K562 (cell line): ENCODE results near the gene PLEKHO2. TPM values are rescaled to one million over a fixed set of nuclear protein-coding genes. Genes with fewer than 3 reads are reported as not detected.

Experiments
- ATF3 ChIP-seq, 2 experiments: fragments of 450-650 bp in 1 of 2; sonication (generic) in 1 of 2; formaldehyde crosslinking in 1 of 2; IDR thresholded peaks in 1 of 2; conservative IDR thresholded peaks in 1 of 2; 2 replicates each; pipeline versions ENCODE4 v1.6.1 to v1.8.1; 2016 to 2023; ENCODE audit warnings: mild to moderate bottlenecking in 2 of 2, moderate library complexity in 2 of 2, inconsistent platforms in 1 of 2, missing genetic modification reagents in 1 of 2
- E2F6 ChIP-seq, 2 experiments: IDR thresholded peaks; 2 replicates each; pipeline ENCODE4 v1.6.1; 2011; ENCODE audit warnings: borderline replicate concordance in 1 of 2, control low read depth in 1 of 2, low read depth in 1 of 2, low read length in 1 of 2, mild to moderate bottlenecking in 1 of 2, mixed read lengths in 1 of 2, moderate library complexity in 1 of 2; ENCODE audit not compliant: insufficient read depth in 1 of 2, insufficient read length in 1 of 2, poor library complexity in 1 of 2, severe bottlenecking in 1 of 2; ENCODE audit errors: extremely low read depth in 1 of 2
- EGR1 ChIP-seq: fragments of 450-650 bp; conservative IDR thresholded peaks from 2 replicates; pipeline ENCODE4 v1.6.1; 2017; ENCODE audit warnings: mild to moderate bottlenecking
- ELF1 ChIP-seq: fragments of 200-800 bp; sonication (Bioruptor generic); IDR thresholded peaks from 2 replicates; pipeline ENCODE4 v1.6.1; 2016; ENCODE audit warnings: missing genetic modification characterization, missing compliant biosample characterization
- HNRNPLL ChIP-seq: fragments of 200-400 bp; formaldehyde crosslinking; IDR thresholded peaks from 2 replicates; pipeline ENCODE4 v1.6.1; 2017; ENCODE audit warnings: low read length, low read depth, mild to moderate bottlenecking; ENCODE audit not compliant: poor library complexity, severe bottlenecking
- JUN ChIP-seq, 2 experiments: sonication (generic) in 1 of 2; formaldehyde crosslinking in 1 of 2; IDR thresholded peaks; 2 replicates each; pipeline versions ENCODE4 v1.6.1 to v1.8.0; 2012 to 2022; ENCODE audit warnings: borderline replicate concordance in 2 of 2, mild to moderate bottlenecking in 2 of 2, improper control_type of control experiment in 1 of 2, low read depth in 1 of 2, low read length in 1 of 2, missing genetic modification reagents in 1 of 2
- NONO ChIP-seq, 2 experiments: fragments of 200-400 bp in 1 of 2; fragments of 450-650 bp in 1 of 2; formaldehyde crosslinking in 1 of 2; IDR thresholded peaks; 2 replicates each; pipeline ENCODE4 v1.6.1; 2017; ENCODE audit warnings: low read depth in 2 of 2, mild to moderate bottlenecking in 2 of 2, moderate library complexity in 2 of 2, low read length in 1 of 2
- NR1H2 ChIP-seq: sonication (generic); formaldehyde crosslinking; IDR thresholded peaks from 2 replicates; pipeline ENCODE4 v1.4.0; 2020; ENCODE audit warnings: mild to moderate bottlenecking, missing genetic modification reagents
- NRF1 ChIP-seq, 2 experiments: fragments of 450-650 bp; IDR thresholded peaks in 1 of 2; conservative IDR thresholded peaks in 1 of 2; 2 replicates each; pipeline ENCODE4 v1.6.1; 2014; ENCODE audit warnings: mild to moderate bottlenecking in 2 of 2
- STAT6 ChIP-seq: sonication (generic); formaldehyde crosslinking; IDR thresholded peaks from 2 replicates; pipeline ENCODE4 v1.8.1; 2023; ENCODE audit warnings: mild to moderate bottlenecking, missing genetic modification reagents
- XRCC3 ChIP-seq: fragments of 450-650 bp; IDR thresholded peaks from 2 replicates; pipeline ENCODE4 v1.6.1; 2017; ENCODE audit warnings: mild to moderate bottlenecking, moderate library complexity
- XRCC5 ChIP-seq: fragments of 200-400 bp; formaldehyde crosslinking; IDR thresholded peaks from 2 replicates; pipeline ENCODE4 v1.6.1; 2017; ENCODE audit warnings: low read depth, mild to moderate bottlenecking, low read length
- ZBTB11 ChIP-seq, 3 experiments: fragments of 200-800 bp in 1 of 3; fragments of 250-450 bp in 1 of 3; fragments of 450-650 bp in 1 of 3; sonication (Bioruptor Pico) in 1 of 3; sonication (Bioruptor generic) in 1 of 3; formaldehyde crosslinking in 1 of 3; IDR thresholded peaks; 2 replicates each; pipeline versions ENCODE4 v1.6.1 to v1.8.0; 2016 to 2022; ENCODE audit warnings: mild to moderate bottlenecking in 2 of 3, missing genetic modification characterization in 2 of 3, missing compliant biosample characterization in 1 of 3, moderate library complexity in 1 of 3
- ZKSCAN3 ChIP-seq: fragments of 250-450 bp; sonication (Bioruptor Pico); IDR thresholded peaks from 2 replicates; pipeline ENCODE4 v1.4.0; 2020
- ZNF444 ChIP-seq: fragments of 250-450 bp; sonication (Bioruptor Pico); IDR thresholded peaks from 2 replicates; pipeline ENCODE4 v1.4.0; 2020; ENCODE audit warnings: mild to moderate bottlenecking, moderate library complexity
- polyA plus RNA-seq, 8 experiments: library from polyadenylated mRNA; depleted of rRNA in 4 of 8; stranded (reverse) in 5 of 8; unstranded in 3 of 8; fragments of >200 nt; fragmentation: Nextera tagmentation in 2 of 8; fragmentation: Illumina TruSeq in 1 of 8; extraction: Ambion mirVana in 2 of 8; extraction: Trizol in 1 of 8; gene quantifications; 2 replicates each; pipeline versions ENCODE4 v1.2.1 to v1.2.3, GENCODE V29; 2011 to 2014; ENCODE audit warnings: inconsistent platforms in 1 of 8, missing spikeins in 1 of 8
- total RNA-seq, 7 experiments: library from RNA; depleted of rRNA in 6 of 7; stranded (reverse); fragments of >200 nt in 6 of 7; fragmentation: Illumina TruSeq in 2 of 7; extraction: Trizol in 2 of 7; gene quantifications; 2 replicates each; pipeline versions ENCODE4 v1.2.1 to v1.2.3, GENCODE V29; 2011 to 2021; ENCODE audit warnings: low replicate concordance in 1 of 7

Gene PLEKHO2
- total and polyA plus RNA-seq, 9 of the 15 experiments (the other 6 are each of a cell fraction or from before 2014, with no cell fraction given) = 0.24 to 8.8 (median 5.5) TPM

- TF ChIP-seq ZBTB11 (CRISPR knock-in tag; IDR thresholded peaks at IDR 0.05) (no peak), NRF1 (conservative IDR thresholded peaks at IDR 0.05 in 1 of 2, IDR thresholded peaks at IDR 0.05 in 1 of 2) (peak; percentile 29 to 45; a peak in 2 of 4 replicates), HNRNPLL (no peak), STAT6 (CRISPR knock-in tag) (no peak), JUN (IDR thresholded peaks at IDR 0.05; ENCODE audit: borderline replicate concordance, low read depth, low read length) (no peak), JUN (CRISPR knock-in tag; IDR thresholded peaks at IDR 0.05; ENCODE audit: borderline replicate concordance) (peak; percentile 50; the same call in 1 of the 2 replicates), ZKSCAN3 (CRISPR knock-in tag) (no peak), ZNF444 (CRISPR knock-in tag) (no peak), E2F6 (IDR thresholded peaks at IDR 0.05; ENCODE audit: borderline replicate concordance in 1 of 2, extremely low read depth in 1 of 2, insufficient read depth in 1 of 2, insufficient read length in 1 of 2, low read depth in 1 of 2, low read length in 1 of 2, poor library complexity in 1 of 2, severe bottlenecking in 1 of 2) (peak; percentile 53 to 89), NONO (IDR thresholded peaks at IDR 0.05; ENCODE audit: low read depth in 2 of 2, low read length in 1 of 2) (no peak), EGR1 (no peak), ELF1 (tag) (peak; percentile 65), XRCC3 (no peak), XRCC5 (peak; percentile 36; the same call in 1 of the 2 replicates), NR1H2 (CRISPR knock-in tag) (no peak), ATF3 (IDR thresholded peaks at IDR 0.05) (peak; percentile 87), ATF3 (CRISPR knock-in tag; conservative IDR thresholded peaks at IDR 0.05) (no peak)
These were observed 52.0 kb downstream of the PLEKHO2 start (continued) for GRCh38 chr15:64893481-64894394.
